K562 (cell line): ENCODE data around the gene LDB1. TPM values are rescaled to one million over a fixed set of nuclear protein-coding genes. Genes with fewer than 3 reads are reported as not detected.

ENCODE experiments used
- ASH1L ChIP-seq: fragments of 450-650 bp; IDR thresholded peaks from 2 replicates; pipeline ENCODE4 v1.6.1; 2018; ENCODE audit warnings: borderline replicate concordance, mild to moderate bottlenecking, low read depth; ENCODE audit not compliant: partially characterized antibody
- BMI1 ChIP-seq: fragments of 150-350 bp; IDR thresholded peaks from 2 replicates; pipeline ENCODE4 v1.6.1; 2014; ENCODE audit warnings: low read length
- CHD4 ChIP-seq: fragments of 200-600 bp; sonication (generic); IDR thresholded peaks from 3 replicates; pipeline ENCODE4 v1.6.1; 2012; ENCODE audit warnings: low read depth, mild to moderate bottlenecking, mixed read lengths, low read length, inconsistent platforms; ENCODE audit not compliant: insufficient read depth, insufficient replicate concordance, poor library complexity, severe bottlenecking
- KDM2B ChIP-seq: fragments of 250-450 bp; sonication (Bioruptor Pico); IDR thresholded peaks from 2 replicates; pipeline ENCODE4 v1.8.0; 2021; ENCODE audit warnings: mild to moderate bottlenecking, moderate library complexity
- SMARCA4 ChIP-seq: fragments of 450-650 bp; IDR thresholded peaks from 2 replicates; pipeline ENCODE4 v1.6.1; 2016
- YY1 ChIP-seq, 3 experiments: IDR thresholded peaks; 2 replicates each; pipeline ENCODE4 v1.6.1; 2011; ENCODE audit warnings: low read length in 2 of 3, mild to moderate bottlenecking in 2 of 3, moderate library complexity in 2 of 3, borderline replicate concordance in 1 of 3, control low read depth in 1 of 3, low read depth in 1 of 3; ENCODE audit not compliant: insufficient read depth in 3 of 3, insufficient replicate concordance in 2 of 3, control insufficient read depth in 1 of 3, insufficient read length in 1 of 3; ENCODE audit errors: extremely low read depth in 1 of 3
- ZKSCAN1 ChIP-seq: fragments of 150-350 bp; IDR thresholded peaks from 2 replicates; pipeline ENCODE4 v1.6.1; 2016; ENCODE audit warnings: low read depth, low read length
- ZNF644 ChIP-seq: fragments of 200-800 bp; sonication (Bioruptor generic); IDR thresholded peaks from 2 replicates; pipeline ENCODE4 v1.6.1; 2016; ENCODE audit warnings: low read depth, missing genetic modification characterization, missing compliant biosample characterization
- polyA plus RNA-seq, 8 experiments: library from polyadenylated mRNA; depleted of rRNA in 4 of 8; stranded (reverse) in 5 of 8; unstranded in 3 of 8; fragments of >200 nt; fragmentation: Nextera tagmentation in 2 of 8; fragmentation: Illumina TruSeq in 1 of 8; extraction: Ambion mirVana in 2 of 8; extraction: Trizol in 1 of 8; gene quantifications; 2 replicates each; pipeline versions ENCODE4 v1.2.1 to v1.2.3, GENCODE V29; 2011 to 2014; ENCODE audit warnings: inconsistent platforms in 1 of 8, missing spikeins in 1 of 8
- total RNA-seq, 7 experiments: library from RNA; depleted of rRNA in 6 of 7; stranded (reverse); fragments of >200 nt in 6 of 7; fragmentation: Illumina TruSeq in 2 of 7; extraction: Trizol in 2 of 7; gene quantifications; 2 replicates each; pipeline versions ENCODE4 v1.2.1 to v1.2.3, GENCODE V29; 2011 to 2021; ENCODE audit warnings: low replicate concordance in 1 of 7
- TF ChIP-seq, protein P1 (sequence below), 2 experiments: fragments of 450-650 bp; IDR thresholded peaks; 2 replicates each; pipeline ENCODE4 v1.6.1; 2018; ENCODE audit warnings: mild to moderate bottlenecking in 2 of 2, low read depth in 1 of 2; ENCODE audit not compliant: partially characterized antibody in 2 of 2
- TF ChIP-seq, protein P2 (sequence below): fragments of 450-650 bp; IDR thresholded peaks from 2 replicates; pipeline ENCODE4 v1.6.1; 2014; ENCODE audit warnings: low read depth, mild to moderate bottlenecking, moderate library complexity, borderline replicate concordance
- TF ChIP-seq, protein P3 (sequence below): sonication (generic); formaldehyde crosslinking; IDR thresholded peaks from 2 replicates; pipeline ENCODE4 v1.8.0; 2022; ENCODE audit warnings: mild to moderate bottlenecking, missing genetic modification reagents
- TF ChIP-seq, protein P4 (sequence below): fragments of 250-450 bp; sonication (Bioruptor Pico); IDR thresholded peaks from 2 replicates; pipeline ENCODE4 v1.4.0; 2020; ENCODE audit warnings: mild to moderate bottlenecking

Gene LDB1
- total and polyA plus RNA-seq, 9 of the 15 experiments (the other 6 are each of a cell fraction or from before 2014, with no cell fraction given): 1.9 to 137 (median 105) TPM

DNA sequence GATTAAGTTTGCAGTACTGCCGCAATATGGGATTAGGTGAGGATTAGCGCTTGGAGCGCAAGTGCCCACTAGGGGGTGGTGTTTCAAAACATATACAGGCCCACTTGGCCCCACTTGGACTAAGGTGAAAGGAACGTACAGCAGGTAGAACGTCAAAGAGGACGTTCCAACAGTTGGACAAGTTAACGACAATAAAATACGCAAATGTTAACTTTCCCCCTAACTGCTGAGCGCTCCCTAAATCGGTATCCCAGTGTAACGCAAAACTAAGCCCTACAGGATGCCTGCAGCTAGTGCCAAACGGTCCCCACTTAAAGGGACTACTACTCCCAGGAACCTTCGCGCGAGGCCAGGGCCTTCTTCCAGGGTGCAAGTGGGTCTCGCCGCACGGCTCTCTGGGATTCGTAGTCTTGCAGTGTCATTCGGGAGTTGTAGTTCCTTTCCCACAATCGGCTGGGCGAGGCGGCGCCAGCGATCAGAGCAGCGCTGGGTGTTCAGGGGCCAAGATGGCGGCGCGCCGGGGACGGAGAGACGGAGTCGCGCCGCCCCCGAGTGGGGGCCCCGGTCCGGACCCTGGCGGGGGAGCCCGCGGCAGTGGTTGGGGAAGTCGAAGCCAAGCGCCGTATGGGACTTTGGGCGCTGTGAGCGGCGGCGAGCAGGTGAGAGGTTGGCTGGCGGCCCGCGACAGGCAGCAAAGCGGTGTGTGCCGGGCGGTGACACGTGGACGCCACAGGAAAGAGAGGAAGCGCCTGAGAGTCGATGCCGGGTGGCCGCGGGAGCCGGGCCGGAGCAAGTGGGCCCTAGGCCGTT lies 12.6 kb upstream of the LDB1 start, which contains the start of gene PPRC1 (continued):
- peak; percentile 44 for TF ChIP-seq ASH1L
- no peak for TF ChIP-seq CHD4
- peak; percentile 84 for TF ChIP-seq SMARCA4
- TF ChIP-seq, protein P1, sequence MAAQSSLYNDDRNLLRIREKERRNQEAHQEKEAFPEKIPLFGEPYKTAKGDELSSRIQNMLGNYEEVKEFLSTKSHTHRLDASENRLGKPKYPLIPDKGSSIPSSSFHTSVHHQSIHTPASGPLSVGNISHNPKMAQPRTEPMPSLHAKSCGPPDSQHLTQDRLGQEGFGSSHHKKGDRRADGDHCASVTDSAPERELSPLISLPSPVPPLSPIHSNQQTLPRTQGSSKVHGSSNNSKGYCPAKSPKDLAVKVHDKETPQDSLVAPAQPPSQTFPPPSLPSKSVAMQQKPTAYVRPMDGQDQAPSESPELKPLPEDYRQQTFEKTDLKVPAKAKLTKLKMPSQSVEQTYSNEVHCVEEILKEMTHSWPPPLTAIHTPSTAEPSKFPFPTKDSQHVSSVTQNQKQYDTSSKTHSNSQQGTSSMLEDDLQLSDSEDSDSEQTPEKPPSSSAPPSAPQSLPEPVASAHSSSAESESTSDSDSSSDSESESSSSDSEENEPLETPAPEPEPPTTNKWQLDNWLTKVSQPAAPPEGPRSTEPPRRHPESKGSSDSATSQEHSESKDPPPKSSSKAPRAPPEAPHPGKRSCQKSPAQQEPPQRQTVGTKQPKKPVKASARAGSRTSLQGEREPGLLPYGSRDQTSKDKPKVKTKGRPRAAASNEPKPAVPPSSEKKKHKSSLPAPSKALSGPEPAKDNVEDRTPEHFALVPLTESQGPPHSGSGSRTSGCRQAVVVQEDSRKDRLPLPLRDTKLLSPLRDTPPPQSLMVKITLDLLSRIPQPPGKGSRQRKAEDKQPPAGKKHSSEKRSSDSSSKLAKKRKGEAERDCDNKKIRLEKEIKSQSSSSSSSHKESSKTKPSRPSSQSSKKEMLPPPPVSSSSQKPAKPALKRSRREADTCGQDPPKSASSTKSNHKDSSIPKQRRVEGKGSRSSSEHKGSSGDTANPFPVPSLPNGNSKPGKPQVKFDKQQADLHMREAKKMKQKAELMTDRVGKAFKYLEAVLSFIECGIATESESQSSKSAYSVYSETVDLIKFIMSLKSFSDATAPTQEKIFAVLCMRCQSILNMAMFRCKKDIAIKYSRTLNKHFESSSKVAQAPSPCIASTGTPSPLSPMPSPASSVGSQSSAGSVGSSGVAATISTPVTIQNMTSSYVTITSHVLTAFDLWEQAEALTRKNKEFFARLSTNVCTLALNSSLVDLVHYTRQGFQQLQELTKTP (IDR thresholded peaks at IDR 0.05; ENCODE audit: low read depth in 1 of 2, partially characterized antibody in 2 of 2): peak in 1 of 2 experiments; percentile 98
- TF ChIP-seq, protein P2, sequence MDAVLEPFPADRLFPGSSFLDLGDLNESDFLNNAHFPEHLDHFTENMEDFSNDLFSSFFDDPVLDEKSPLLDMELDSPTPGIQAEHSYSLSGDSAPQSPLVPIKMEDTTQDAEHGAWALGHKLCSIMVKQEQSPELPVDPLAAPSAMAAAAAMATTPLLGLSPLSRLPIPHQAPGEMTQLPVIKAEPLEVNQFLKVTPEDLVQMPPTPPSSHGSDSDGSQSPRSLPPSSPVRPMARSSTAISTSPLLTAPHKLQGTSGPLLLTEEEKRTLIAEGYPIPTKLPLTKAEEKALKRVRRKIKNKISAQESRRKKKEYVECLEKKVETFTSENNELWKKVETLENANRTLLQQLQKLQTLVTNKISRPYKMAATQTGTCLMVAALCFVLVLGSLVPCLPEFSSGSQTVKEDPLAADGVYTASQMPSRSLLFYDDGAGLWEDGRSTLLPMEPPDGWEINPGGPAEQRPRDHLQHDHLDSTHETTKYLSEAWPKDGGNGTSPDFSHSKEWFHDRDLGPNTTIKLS: peak; percentile 92
- TF ChIP-seq YY1 (IDR thresholded peaks at IDR 0.05; ENCODE audit: borderline replicate concordance in 1 of 3, control insufficient read depth in 1 of 3, extremely low read depth in 1 of 3, insufficient read depth in 3 of 3, insufficient read length in 1 of 3, insufficient replicate concordance in 2 of 3, low read depth in 1 of 3, low read length in 2 of 3): peak; percentile 86 to 98 (median 95)
- no peak for TF ChIP-seq ZKSCAN1
- peak; percentile 92 for TF ChIP-seq ZNF644 (tag)
- TF ChIP-seq, protein P3, sequence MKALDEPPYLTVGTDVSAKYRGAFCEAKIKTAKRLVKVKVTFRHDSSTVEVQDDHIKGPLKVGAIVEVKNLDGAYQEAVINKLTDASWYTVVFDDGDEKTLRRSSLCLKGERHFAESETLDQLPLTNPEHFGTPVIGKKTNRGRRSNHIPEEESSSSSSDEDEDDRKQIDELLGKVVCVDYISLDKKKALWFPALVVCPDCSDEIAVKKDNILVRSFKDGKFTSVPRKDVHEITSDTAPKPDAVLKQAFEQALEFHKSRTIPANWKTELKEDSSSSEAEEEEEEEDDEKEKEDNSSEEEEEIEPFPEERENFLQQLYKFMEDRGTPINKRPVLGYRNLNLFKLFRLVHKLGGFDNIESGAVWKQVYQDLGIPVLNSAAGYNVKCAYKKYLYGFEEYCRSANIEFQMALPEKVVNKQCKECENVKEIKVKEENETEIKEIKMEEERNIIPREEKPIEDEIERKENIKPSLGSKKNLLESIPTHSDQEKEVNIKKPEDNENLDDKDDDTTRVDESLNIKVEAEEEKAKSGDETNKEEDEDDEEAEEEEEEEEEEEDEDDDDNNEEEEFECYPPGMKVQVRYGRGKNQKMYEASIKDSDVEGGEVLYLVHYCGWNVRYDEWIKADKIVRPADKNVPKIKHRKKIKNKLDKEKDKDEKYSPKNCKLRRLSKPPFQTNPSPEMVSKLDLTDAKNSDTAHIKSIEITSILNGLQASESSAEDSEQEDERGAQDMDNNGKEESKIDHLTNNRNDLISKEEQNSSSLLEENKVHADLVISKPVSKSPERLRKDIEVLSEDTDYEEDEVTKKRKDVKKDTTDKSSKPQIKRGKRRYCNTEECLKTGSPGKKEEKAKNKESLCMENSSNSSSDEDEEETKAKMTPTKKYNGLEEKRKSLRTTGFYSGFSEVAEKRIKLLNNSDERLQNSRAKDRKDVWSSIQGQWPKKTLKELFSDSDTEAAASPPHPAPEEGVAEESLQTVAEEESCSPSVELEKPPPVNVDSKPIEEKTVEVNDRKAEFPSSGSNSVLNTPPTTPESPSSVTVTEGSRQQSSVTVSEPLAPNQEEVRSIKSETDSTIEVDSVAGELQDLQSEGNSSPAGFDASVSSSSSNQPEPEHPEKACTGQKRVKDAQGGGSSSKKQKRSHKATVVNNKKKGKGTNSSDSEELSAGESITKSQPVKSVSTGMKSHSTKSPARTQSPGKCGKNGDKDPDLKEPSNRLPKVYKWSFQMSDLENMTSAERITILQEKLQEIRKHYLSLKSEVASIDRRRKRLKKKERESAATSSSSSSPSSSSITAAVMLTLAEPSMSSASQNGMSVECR (CRISPR knock-in tag): peak; percentile 64
- TF ChIP-seq BMI1: no peak
- 0 out of 2 replicates have a peak, but pooled peaks have one; percentile 15 for TF ChIP-seq KDM2B (CRISPR knock-in tag)
- TF ChIP-seq, protein P4, sequence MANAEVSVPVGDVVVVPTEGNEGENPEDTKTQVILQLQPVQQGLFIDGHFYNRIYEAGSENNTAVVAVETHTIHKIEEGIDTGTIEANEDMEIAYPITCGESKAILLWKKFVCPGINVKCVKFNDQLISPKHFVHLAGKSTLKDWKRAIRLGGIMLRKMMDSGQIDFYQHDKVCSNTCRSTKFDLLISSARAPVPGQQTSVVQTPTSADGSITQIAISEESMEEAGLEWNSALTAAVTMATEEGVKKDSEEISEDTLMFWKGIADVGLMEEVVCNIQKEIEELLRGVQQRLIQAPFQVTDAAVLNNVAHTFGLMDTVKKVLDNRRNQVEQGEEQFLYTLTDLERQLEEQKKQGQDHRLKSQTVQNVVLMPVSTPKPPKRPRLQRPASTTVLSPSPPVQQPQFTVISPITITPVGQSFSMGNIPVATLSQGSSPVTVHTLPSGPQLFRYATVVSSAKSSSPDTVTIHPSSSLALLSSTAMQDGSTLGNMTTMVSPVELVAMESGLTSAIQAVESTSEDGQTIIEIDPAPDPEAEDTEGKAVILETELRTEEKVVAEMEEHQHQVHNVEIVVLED (CRISPR knock-in tag): peak; percentile 8; the same call in 1 of the 2 replicates
